K562 (cell line): ENCODE data around the gene FRMPD4. TPM values are rescaled to one million over a fixed set of nuclear protein-coding genes. Genes with fewer than 3 reads are reported as not detected.

Experiments used
- ARID3A ChIP-seq: IDR thresholded peaks from 2 replicates; pipeline ENCODE4 v1.6.1; 2012; ENCODE audit warnings: low read depth, low read length, improper control_type of control experiment, borderline replicate concordance
- FOXK1 ChIP-seq: sonication (generic); formaldehyde crosslinking; IDR thresholded peaks from 2 replicates; pipeline ENCODE4 v1.8.0; 2022; ENCODE audit warnings: missing genetic modification reagents, mild to moderate bottlenecking, borderline replicate concordance
- HINFP ChIP-seq: fragments of 450-650 bp; conservative IDR thresholded peaks from 2 replicates; pipeline ENCODE4 v1.6.1; 2016; ENCODE audit warnings: missing genetic modification characterization, low read depth, mild to moderate bottlenecking, control low read depth, missing compliant biosample characterization
- HLTF ChIP-seq: fragments of 450-650 bp; IDR thresholded peaks from 2 replicates; pipeline ENCODE4 v1.6.1; 2016
- JUND ChIP-seq, 2 experiments: IDR thresholded peaks; 2 replicates in 1 of 2; 3 replicates in 1 of 2; pipeline ENCODE4 v1.6.1; 2011; ENCODE audit warnings: borderline replicate concordance in 2 of 2, low read depth in 2 of 2, low read length in 2 of 2, improper control_type of control experiment in 1 of 2, missing biosample characterization in 1 of 2, missing genetic modification characterization in 1 of 2, missing genetic modification reagents in 1 of 2
- MYC ChIP-seq, 2 experiments: fragments of 250-450 bp in 1 of 2; sonication (Bioruptor Pico) in 1 of 2; IDR thresholded peaks; 2 replicates each; pipeline versions ENCODE4 v1.5.1 to v1.6.1; 2012 to 2021; ENCODE audit warnings: low read depth in 2 of 2, borderline replicate concordance in 1 of 2, improper control_type of control experiment in 1 of 2, low read length in 1 of 2, mild to moderate bottlenecking in 1 of 2, moderate library complexity in 1 of 2
- TFAM ChIP-seq: fragments of 250-450 bp; sonication (Bioruptor Pico); conservative IDR thresholded peaks from 2 replicates; pipeline ENCODE4 v1.5.0; 2021; ENCODE audit warnings: mild to moderate bottlenecking, moderate library complexity
- THAP12 ChIP-seq: fragments of 250-450 bp; sonication (Bioruptor Pico); IDR thresholded peaks from 2 replicates; pipeline ENCODE4 v1.9.0; 2021; ENCODE audit warnings: mild to moderate bottlenecking, inconsistent platforms
- TSC22D4 ChIP-seq: fragments of 450-650 bp; IDR thresholded peaks from 2 replicates; pipeline ENCODE4 v1.6.1; 2016; ENCODE audit warnings: missing genetic modification characterization, missing biosample characterization, control low read depth
- ZBTB12 ChIP-seq: fragments of 250-450 bp; sonication (Bioruptor Pico); IDR thresholded peaks from 2 replicates; pipeline ENCODE4 v1.4.0; 2020
- polyA plus RNA-seq, 8 experiments: library from polyadenylated mRNA; depleted of rRNA in 4 of 8; stranded (reverse) in 5 of 8; unstranded in 3 of 8; fragments of >200 nt; fragmentation: Nextera tagmentation in 2 of 8; fragmentation: Illumina TruSeq in 1 of 8; extraction: Ambion mirVana in 2 of 8; extraction: Trizol in 1 of 8; gene quantifications; 2 replicates each; pipeline versions ENCODE4 v1.2.1 to v1.2.3, GENCODE V29; 2011 to 2014; ENCODE audit warnings: inconsistent platforms in 1 of 8, missing spikeins in 1 of 8
- total RNA-seq, 7 experiments: library from RNA; depleted of rRNA in 6 of 7; stranded (reverse); fragments of >200 nt in 6 of 7; fragmentation: Illumina TruSeq in 2 of 7; extraction: Trizol in 2 of 7; gene quantifications; 2 replicates each; pipeline versions ENCODE4 v1.2.1 to v1.2.3, GENCODE V29; 2011 to 2021; ENCODE audit warnings: low replicate concordance in 1 of 7

FRMPD4 gene
- total and polyA plus RNA-seq, 9 of the 15 experiments (the other 6 are each of a cell fraction or from before 2014, with no cell fraction given), result not detected

GRCh38 chrX:12138361-12139313 is at the start of gene FRMPD4 (continued):
- TF ChIP-seq JUND (IDR thresholded peaks at IDR 0.05; ENCODE audit: borderline replicate concordance, low read depth, low read length), result no peak
- TF ChIP-seq JUND (tag; IDR thresholded peaks at IDR 0.05; ENCODE audit: borderline replicate concordance, low read depth, low read length), result no peak
- no peak for TF ChIP-seq THAP12 (CRISPR knock-in tag)
- no peak for TF ChIP-seq MYC (IDR thresholded peaks at IDR 0.05; ENCODE audit: low read depth, low read length)
- no peak for TF ChIP-seq MYC (CRISPR knock-in tag; IDR thresholded peaks at IDR 0.05; ENCODE audit: borderline replicate concordance, low read depth)
- TF ChIP-seq HLTF, result no peak
- TF ChIP-seq ARID3A, result no peak
- no peak for TF ChIP-seq ZBTB12 (CRISPR knock-in tag)
- no peak for TF ChIP-seq TSC22D4 (tag)
- no peak for TF ChIP-seq FOXK1 (CRISPR knock-in tag)
- no peak for TF ChIP-seq TFAM
- no peak for TF ChIP-seq HINFP (tag)
